Measurements from ENCODE around the gene NUDT21. TPM values are rescaled to one million over a fixed set of nuclear protein-coding genes. Genes with fewer than 3 reads are reported as not detected.

NUDT21 gene
- total RNA-seq, 1 donor from 2014 or later = 31.7 TPM

- ATAC-seq = peak; percentile 73
- no peak for DNase-seq (ENCODE audit: low spot score)
Measured at GRCh38 chr16:56462064-56462796, 11.1 kb upstream of the NUDT21 start.

- ATAC-seq (no peak), DNase-seq (ENCODE audit: low spot score) (no peak)
Measured at GRCh38 chr16:56460101-56460500, 9.0 kb upstream of the NUDT21 start.

GRCh38 chr16:56457927-56458470, 6.9 kb upstream of the NUDT21 start:
- no peak for DNase-seq (ENCODE audit: low spot score)
- ATAC-seq = no peak

GRCh38 chr16:56451753-56452689, 889 bp upstream of the NUDT21 start:
- DNase-seq (ENCODE audit: low spot score) = peak; percentile 55
- peak; percentile 67 for ATAC-seq

- ATAC-seq = peak; percentile 13
- DNase-seq (ENCODE audit: low spot score) = no peak
Measured at GRCh38 chr16:56450275-56450985, 702 bp downstream of the NUDT21 start.

GRCh38 chr16:56448005-56448404, 3.1 kb downstream of the NUDT21 start:
- DNase-seq (ENCODE audit: low spot score) = no peak

GRCh38 chr16:56447286-56447685, 3.8 kb downstream of the NUDT21 start:
- no peak for ATAC-seq
- DNase-seq (ENCODE audit: low spot score) = no peak

More at GRCh38 chr16:56448005-56448404, 3.1 kb downstream of the NUDT21 start:
- ATAC-seq = no peak

- no peak for DNase-seq (ENCODE audit: low spot score)
- ATAC-seq = no peak
Measured at GRCh38 chr16:56438038-56438437, 13.1 kb downstream of the NUDT21 start.

GRCh38 chr16:56436258-56436657, 14.9 kb downstream of the NUDT21 start:
- DNase-seq (ENCODE audit: low spot score) (no peak), ATAC-seq (no peak)

GRCh38 chr16:56428091-56428490, 23.0 kb downstream of the NUDT21 start:
- DNase-seq (ENCODE audit: low spot score) (no peak), ATAC-seq (no peak)

- no peak for ATAC-seq
- no peak for DNase-seq (ENCODE audit: low spot score)
Measured at GRCh38 chr16:56426585-56426984, 24.5 kb downstream of the NUDT21 start.

GRCh38 chr16:56425439-56425832, 25.7 kb downstream of the NUDT21 start, which contains the start of gene AMFR:
Gene AMFR (minus strand): TSS chr16:56425545. CDS start chr16:56425327, 218 bp downstream.
- peak; percentile 95 for ATAC-seq
- peak; percentile 78 for DNase-seq (ENCODE audit: low spot score)

- ATAC-seq (peak; percentile 52), DNase-seq (ENCODE audit: low spot score) (peak; percentile 63)
Measured at GRCh38 chr16:56424791-56425438, 26.2 kb downstream of the NUDT21 start.

GRCh38 chr16:56424404-56424764, 26.7 kb downstream of the NUDT21 start:
- ATAC-seq (peak; percentile 11), DNase-seq (ENCODE audit: low spot score) (no peak)

GRCh38 chr16:56423584-56424403, 27.3 kb downstream of the NUDT21 start:
- DNase-seq (ENCODE audit: low spot score) (no peak), ATAC-seq (peak; percentile 31)

GRCh38 chr16:56422896-56423441, 28.2 kb downstream of the NUDT21 start:
- ATAC-seq (no peak), DNase-seq (ENCODE audit: low spot score) (no peak)

- DNase-seq (ENCODE audit: low spot score) (no peak), ATAC-seq (no peak)
Measured at GRCh38 chr16:56421976-56422669, 29.0 kb downstream of the NUDT21 start.

GRCh38 chr16:56421313-56421712, 29.8 kb downstream of the NUDT21 start:
- ATAC-seq = no peak
- DNase-seq (ENCODE audit: low spot score) = no peak

GRCh38 chr16:56420613-56421012, 30.5 kb downstream of the NUDT21 start:
- DNase-seq (ENCODE audit: low spot score) (no peak), ATAC-seq (no peak)

Measured in left lobe of liver (tissue), 2 donors.